Esophagus squamous epithelium (tissue), 5 donors: Measurements from ENCODE around the gene ATXN1. TPM values are rescaled to one million over a fixed set of nuclear protein-coding genes. Genes with fewer than 3 reads are reported as not detected.

Experiments
- DNase-seq: peaks from one replicate; lab custom pipeline; 2025; lab: John Stamatoyannopoulos, UW
- H3K27ac ChIP-seq, 4 donors: fragments of 200-600 bp; sonication (generic); one replicate each; pipeline ENCODE4 v1.5.1; 2016 to 2019; ENCODE audit warnings: mild to moderate bottlenecking in 1 of 4
- H3K27me3 ChIP-seq, 4 donors: fragments of 200-600 bp; sonication (generic); 1 replicate in 3 of 4; 2 replicates in 1 of 4; pipeline versions ENCODE4 v1.5.1 to v1.6.0; 2017 to 2021; ENCODE audit warnings: antibody characterized with exemption in 1 of 4
- H3K36me3 ChIP-seq, 3 donors: fragments of 200-600 bp; sonication (generic); one replicate each; pipeline ENCODE4 v1.5.1; 2016 to 2019
- H3K4me1 ChIP-seq, 3 donors: fragments of 200-600 bp; sonication (generic); one replicate each; pipeline ENCODE4 v1.5.1; 2017 to 2019
- H3K4me3 ChIP-seq, 4 donors: fragments of 200-600 bp; sonication (generic); 1 replicate in 3 of 4; 2 replicates in 1 of 4; pipeline ENCODE4 v1.5.1; 2016 to 2019; ENCODE audit warnings: mild to moderate bottlenecking in 2 of 4, moderate library complexity in 1 of 4
- H3K9me3 ChIP-seq, 3 donors: fragments of 200-600 bp; sonication (generic); one replicate each; pipeline ENCODE4 v1.5.1; 2016 to 2019
- POLR2A ChIP-seq, 4 donors: fragments of 450-650 bp; IDR thresholded peaks; one replicate each; pipeline ENCODE4 v1.6.1; 2017; ENCODE audit warnings: antibody characterized with exemption in 4 of 4, mild to moderate bottlenecking in 4 of 4, moderate library complexity in 3 of 4
- WGBS, 2 donors: methylation state at CpG; one replicate each; pipeline ENCODE4 v1.1.5; 2018; 5-methylcytosine and 5-hydroxymethylcytosine counted together
- intact Hi-C: fragments of 100-400 bp; cut with DNase I; formaldehyde crosslinking; loops from one replicate; pipeline ENCODE4 v1.15.0; 2022
- total RNA-seq, 4 donors: library from RNA; depleted of rRNA; stranded (reverse); fragments of >200 nt; gene quantifications; one replicate each; pipeline ENCODE4 v1.1.0, GENCODE V29; 2016
- TF ChIP-seq, protein P1 (sequence below), 6 experiments: fragments of 450-650 bp in 4 of 6; fragments of 200-600 bp in 2 of 6; sonication (generic) in 2 of 6; IDR thresholded peaks; one replicate each; pipeline ENCODE4 v1.5.1; 2016 to 2019; ENCODE audit warnings: antibody characterized with exemption in 6 of 6, mild to moderate bottlenecking in 4 of 6, moderate library complexity in 4 of 6
- donor health status: DM: yes; HTN: yes; CAD: no.

The ATXN1 gene
- total RNA-seq, 4 donors from 2014 or later = 17.5 to 50.5 (median 28.5) TPM

- Histone ChIP-seq H3K27me3 (no peaks in the 10 kb centered on the region), H3K27ac (no peak overlapping the region), H3K4me1 (no peaks in the 10 kb centered on the region), H3K4me3 (no peak overlapping the region), H3K9me3 (no peaks in the 10 kb centered on the region), H3K36me3 (no peaks in the 10 kb centered on the region)
- intact Hi-C loops = no loop called here
- DNase-seq = no peak
- no peak for TF ChIP-seq POLR2A (IDR thresholded peaks at IDR 0.05)
- TF ChIP-seq, protein P1, sequence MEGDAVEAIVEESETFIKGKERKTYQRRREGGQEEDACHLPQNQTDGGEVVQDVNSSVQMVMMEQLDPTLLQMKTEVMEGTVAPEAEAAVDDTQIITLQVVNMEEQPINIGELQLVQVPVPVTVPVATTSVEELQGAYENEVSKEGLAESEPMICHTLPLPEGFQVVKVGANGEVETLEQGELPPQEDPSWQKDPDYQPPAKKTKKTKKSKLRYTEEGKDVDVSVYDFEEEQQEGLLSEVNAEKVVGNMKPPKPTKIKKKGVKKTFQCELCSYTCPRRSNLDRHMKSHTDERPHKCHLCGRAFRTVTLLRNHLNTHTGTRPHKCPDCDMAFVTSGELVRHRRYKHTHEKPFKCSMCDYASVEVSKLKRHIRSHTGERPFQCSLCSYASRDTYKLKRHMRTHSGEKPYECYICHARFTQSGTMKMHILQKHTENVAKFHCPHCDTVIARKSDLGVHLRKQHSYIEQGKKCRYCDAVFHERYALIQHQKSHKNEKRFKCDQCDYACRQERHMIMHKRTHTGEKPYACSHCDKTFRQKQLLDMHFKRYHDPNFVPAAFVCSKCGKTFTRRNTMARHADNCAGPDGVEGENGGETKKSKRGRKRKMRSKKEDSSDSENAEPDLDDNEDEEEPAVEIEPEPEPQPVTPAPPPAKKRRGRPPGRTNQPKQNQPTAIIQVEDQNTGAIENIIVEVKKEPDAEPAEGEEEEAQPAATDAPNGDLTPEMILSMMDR (IDR thresholded peaks at IDR 0.05) = no peak
- 80 to 89% methylated on average over 5 to 9 of the region's 9 CpGs for WGBS, 2 donors
Observed at GRCh38 chr6:16576451-16577368, 184.6 kb downstream of the ATXN1 start.

DNA sequence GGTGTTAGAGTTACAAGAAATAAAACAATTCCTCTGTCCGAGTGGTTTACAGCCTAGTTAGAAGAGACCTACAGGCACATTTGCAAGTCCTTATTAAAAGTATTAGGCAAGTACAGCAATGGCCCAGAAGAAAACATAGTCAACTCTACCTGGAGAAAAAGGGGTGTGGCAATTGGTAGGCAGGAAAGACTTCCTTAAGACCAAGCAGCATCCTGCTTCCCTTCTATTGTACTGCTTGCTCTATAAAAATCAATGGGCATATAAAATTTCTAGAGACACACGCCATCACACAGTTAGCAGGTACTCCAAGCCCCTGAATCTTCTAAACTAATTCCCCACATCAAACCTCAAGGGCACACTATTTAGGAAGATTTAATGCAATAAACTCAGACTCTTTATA is 185.6 kb downstream of the ATXN1 start:
- TF ChIP-seq, protein P1 (IDR thresholded peaks at IDR 0.05) = no peak
- TF ChIP-seq POLR2A (IDR thresholded peaks at IDR 0.05) = no peak
- WGBS, 2 donors = 86 to 100% methylated on average over 2 of the region's 2 CpGs
- Histone ChIP-seq H3K27me3 (no peaks in the 10 kb centered on the region), H3K27ac (no peak overlapping the region), H3K4me1 (no peaks in the 10 kb centered on the region), H3K36me3 (no peaks in the 10 kb centered on the region), H3K9me3 (no peaks in the 10 kb centered on the region), H3K4me3 (no peak overlapping the region)
- intact Hi-C loops = no loop called here
- no peak for DNase-seq

DNA sequence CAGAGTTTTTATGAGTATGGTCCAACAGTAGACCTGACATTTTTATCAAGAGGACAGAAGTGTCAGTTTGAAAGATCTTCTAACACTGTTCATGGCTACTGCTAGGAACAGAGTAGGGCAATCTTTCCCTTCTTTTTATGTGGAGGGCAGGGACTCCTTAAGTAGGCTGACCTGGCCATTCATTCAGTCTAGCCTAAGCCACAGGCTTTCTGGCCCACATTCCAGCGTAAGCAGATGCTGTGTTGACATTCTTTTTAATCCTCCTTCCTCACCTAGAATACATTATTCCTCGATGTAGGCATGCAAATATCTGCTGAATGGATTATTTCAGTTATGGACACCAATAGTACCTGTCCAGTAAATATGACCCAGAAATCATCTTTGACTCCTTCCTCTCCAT is 188.3 kb downstream of the ATXN1 start:
- Histone ChIP-seq H3K27ac (no peak overlapping the region), H3K27me3 (no peaks in the 10 kb centered on the region), H3K4me1 (no peaks in the 10 kb centered on the region), H3K4me3 (no peak overlapping the region), H3K9me3 (no peaks in the 10 kb centered on the region), H3K36me3 (no peaks in the 10 kb centered on the region)
- intact Hi-C loops = no loop called here
- 88 to 89% methylated on average over 2 of the region's 2 CpGs for WGBS, 2 donors
- DNase-seq = no peak
- TF ChIP-seq, protein P1 (IDR thresholded peaks at IDR 0.05) = no peak
- TF ChIP-seq POLR2A (IDR thresholded peaks at IDR 0.05) = no peak

GRCh38 chr6:16572317-16572716 is 188.9 kb downstream of the ATXN1 start:
- Histone ChIP-seq H3K27ac (no peak overlapping the region), H3K4me3 (no peak overlapping the region), H3K27me3 (no peaks in the 10 kb centered on the region), H3K9me3 (no peaks in the 10 kb centered on the region), H3K36me3 (no peaks in the 10 kb centered on the region), H3K4me1 (no peaks in the 10 kb centered on the region)
- DNase-seq = no peak
- intact Hi-C loops = no loop called here
- TF ChIP-seq, protein P1 (IDR thresholded peaks at IDR 0.05) = no peak
- TF ChIP-seq POLR2A (IDR thresholded peaks at IDR 0.05) = no peak
- WGBS, 2 donors = 86 to 94% methylated on average over 5 of the region's 5 CpGs

GRCh38 chr6:16570946-16571345 is 190.3 kb downstream of the ATXN1 start:
- no peaks in the 10 kb centered on the region for H3K36me3 ChIP-seq
- no peaks in the 10 kb centered on the region for H3K27me3 ChIP-seq
- H3K4me3 ChIP-seq = no peak overlapping the region
- intact Hi-C loops = no loop called here
- no peaks in the 10 kb centered on the region for H3K4me1 ChIP-seq
- DNase-seq = no peak
- 87 to 92% methylated on average over 1 of the region's 1 CpG for WGBS, 2 donors
- TF ChIP-seq, protein P1 (IDR thresholded peaks at IDR 0.05) = no peak
- TF ChIP-seq POLR2A (IDR thresholded peaks at IDR 0.05) = no peak
- no peaks in the 10 kb centered on the region for H3K9me3 ChIP-seq
- H3K27ac ChIP-seq = no peak overlapping the region
